GM13976 (cell line): ENCODE results near the gene SATB1.

Experiments
- DNase-seq: peaks from one replicate; pipeline ENCODE4 v3.0.0; 2012; ENCODE audit warnings: low spot score
- in situ Hi-C: fragments of 300-500 bp; cut with MboI; formaldehyde crosslinking; loops from one replicate; pipeline ENCODE4 v1.12.0; 2022; ENCODE audit warnings: low sequenced_read_pairs, mixed read lengths, inconsistent platforms; ENCODE audit not compliant: unreplicated experiment
- TF ChIP-seq, protein P1 (sequence below): IDR thresholded peaks from 2 replicates; pipeline ENCODE4 v1.5.1; 2012; ENCODE audit warnings: borderline replicate concordance, mild to moderate bottlenecking; ENCODE audit not compliant: insufficient read depth; ENCODE audit errors: extremely low read depth, missing control alignments, control extremely low read depth

Gene SATB1

DNA sequence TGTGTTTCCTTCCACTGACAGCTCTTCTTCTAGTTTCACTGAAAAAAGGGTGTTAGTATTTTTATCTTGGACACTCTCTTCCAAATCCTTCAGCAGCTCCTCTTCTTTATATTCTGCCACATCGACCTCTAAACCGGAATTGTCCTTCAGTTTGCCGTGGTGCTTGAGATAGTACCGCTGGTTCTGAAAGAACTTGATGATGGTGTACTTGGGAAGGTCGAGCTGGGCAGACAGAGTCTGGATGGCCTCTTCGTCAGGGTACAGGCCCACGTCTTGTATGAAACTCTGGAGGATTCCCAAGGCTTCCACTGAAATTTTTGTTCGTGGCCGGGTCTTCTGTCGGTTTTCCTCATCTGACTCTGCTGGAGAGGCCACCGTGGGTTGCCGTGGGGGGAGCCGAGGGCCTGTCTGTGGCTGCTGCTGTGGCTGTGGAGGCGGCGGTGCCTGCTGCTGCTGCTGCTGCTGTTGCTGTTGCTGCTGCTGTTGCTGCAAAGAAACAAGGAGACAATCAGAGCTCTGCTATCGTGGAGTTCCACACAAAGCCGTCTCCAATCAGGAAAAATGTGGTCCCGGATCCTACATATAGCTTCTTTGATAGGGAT lies 75.8 kb downstream of the SATB1 start:
- no peak for DNase-seq
- in situ Hi-C loops = no loop called here
- TF ChIP-seq, protein P1, sequence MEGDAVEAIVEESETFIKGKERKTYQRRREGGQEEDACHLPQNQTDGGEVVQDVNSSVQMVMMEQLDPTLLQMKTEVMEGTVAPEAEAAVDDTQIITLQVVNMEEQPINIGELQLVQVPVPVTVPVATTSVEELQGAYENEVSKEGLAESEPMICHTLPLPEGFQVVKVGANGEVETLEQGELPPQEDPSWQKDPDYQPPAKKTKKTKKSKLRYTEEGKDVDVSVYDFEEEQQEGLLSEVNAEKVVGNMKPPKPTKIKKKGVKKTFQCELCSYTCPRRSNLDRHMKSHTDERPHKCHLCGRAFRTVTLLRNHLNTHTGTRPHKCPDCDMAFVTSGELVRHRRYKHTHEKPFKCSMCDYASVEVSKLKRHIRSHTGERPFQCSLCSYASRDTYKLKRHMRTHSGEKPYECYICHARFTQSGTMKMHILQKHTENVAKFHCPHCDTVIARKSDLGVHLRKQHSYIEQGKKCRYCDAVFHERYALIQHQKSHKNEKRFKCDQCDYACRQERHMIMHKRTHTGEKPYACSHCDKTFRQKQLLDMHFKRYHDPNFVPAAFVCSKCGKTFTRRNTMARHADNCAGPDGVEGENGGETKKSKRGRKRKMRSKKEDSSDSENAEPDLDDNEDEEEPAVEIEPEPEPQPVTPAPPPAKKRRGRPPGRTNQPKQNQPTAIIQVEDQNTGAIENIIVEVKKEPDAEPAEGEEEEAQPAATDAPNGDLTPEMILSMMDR = no peak

- TF ChIP-seq, protein P1 = no peak
- no peak for DNase-seq
- in situ Hi-C loops = no loop called here
Measured at GRCh38 chr3:18346097-18346496, 79.0 kb downstream of the SATB1 start.

GRCh38 chr3:18345015-18345367 lies 80.1 kb downstream of the SATB1 start:
- TF ChIP-seq, protein P1 = no peak
- in situ Hi-C loops = no loop called here
- DNase-seq = no peak

DNA sequence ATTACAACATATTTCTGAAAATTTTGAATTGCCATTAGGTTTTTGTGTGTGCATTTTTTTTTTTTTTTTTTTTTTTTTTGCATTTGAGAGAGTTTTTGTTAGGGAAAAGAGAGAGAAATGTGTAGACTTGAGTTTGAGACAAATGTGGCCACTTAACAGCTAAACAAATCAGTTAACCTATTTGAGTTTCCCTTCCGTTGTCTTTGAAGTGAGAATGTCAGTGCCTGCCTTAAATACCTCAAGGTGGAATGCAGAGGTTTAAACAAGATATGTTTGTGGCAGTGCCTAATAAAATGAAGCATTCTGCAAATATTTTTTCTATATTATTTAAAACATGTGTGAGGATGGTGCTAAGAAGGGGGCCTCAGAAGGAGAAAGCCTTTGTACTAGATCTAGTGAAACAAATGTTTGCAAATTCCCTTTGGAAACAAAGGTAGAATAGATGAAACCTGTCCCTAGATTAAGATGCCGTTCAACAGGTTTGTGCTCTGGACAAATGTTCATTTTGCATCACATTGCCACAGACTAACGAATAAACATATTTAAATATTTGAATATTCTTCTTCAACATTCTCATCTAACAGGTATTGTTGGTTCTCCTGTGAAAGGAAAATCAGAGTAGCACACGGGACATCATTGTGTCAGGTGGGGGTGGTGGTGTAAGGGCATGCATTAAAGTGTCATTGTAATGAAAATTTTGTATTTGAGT lies 80.7 kb downstream of the SATB1 start:
- DNase-seq = no peak
- TF ChIP-seq, protein P1 = no peak
- in situ Hi-C loops = no loop called here

GRCh38 chr3:18343809-18344208 lies 81.3 kb downstream of the SATB1 start:
- DNase-seq = no peak
- in situ Hi-C loops = no loop called here
- TF ChIP-seq, protein P1 = no peak

- in situ Hi-C loops = no loop called here
- DNase-seq = no peak
- TF ChIP-seq, protein P1 = no peak
Measured at GRCh38 chr3:18338827-18339514, 86.2 kb downstream of the SATB1 start.
